HG03159 (cell line): ENCODE data around the gene SUN5.

ENCODE experiments used
- ATAC-seq: cut with Tn5 transposase; IDR thresholded peaks from one replicate; pipeline ENCODE4 v1.9.1; 2021; ENCODE audit warnings: mild to moderate bottlenecking, moderate library complexity; ENCODE audit not compliant: unreplicated experiment

The SUN5 gene

GRCh38 chr20:32995802-32996201 is 8.4 kb downstream of the SUN5 start:
- no peak for ATAC-seq

- no peak for ATAC-seq
Observed at GRCh38 chr20:32993496-32994050, 10.7 kb downstream of the SUN5 start.

GRCh38 chr20:32991792-32992641 is 12.2 kb downstream of the SUN5 start:
- ATAC-seq: no peak

- ATAC-seq: no peak
Observed at GRCh38 chr20:32991383-32991782, 12.8 kb downstream of the SUN5 start.

GRCh38 chr20:32990426-32990825 is 13.8 kb downstream of the SUN5 start:
- no peak for ATAC-seq

GRCh38 chr20:32989507-32990283 is 14.5 kb downstream of the SUN5 start:
- ATAC-seq: no peak

- ATAC-seq: no peak
Observed at GRCh38 chr20:32988008-32988407, 16.2 kb downstream of the SUN5 start.

- ATAC-seq: no peak
Observed at GRCh38 chr20:32987044-32987825, 17.0 kb downstream of the SUN5 start.

- ATAC-seq: no peak
Observed at GRCh38 chr20:32986331-32986966, 17.8 kb downstream of the SUN5 start.

- ATAC-seq: no peak
Observed at GRCh38 chr20:32985596-32985995, 18.6 kb downstream of the SUN5 start.

- no peak for ATAC-seq
Observed at GRCh38 chr20:32984631-32985354, 19.4 kb downstream of the SUN5 start.

- no peak for ATAC-seq
Observed at GRCh38 chr20:32984196-32984595, 20.0 kb downstream of the SUN5 start.

GRCh38 chr20:32983459-32984112 is 20.6 kb downstream of the SUN5 start:
- ATAC-seq: no peak

GRCh38 chr20:32982617-32983458 is 21.4 kb downstream of the SUN5 start:
- ATAC-seq: no peak

- no peak for ATAC-seq
Observed at GRCh38 chr20:32980990-32981389, 23.2 kb downstream of the SUN5 start.

- ATAC-seq: no peak
Observed at GRCh38 chr20:32980131-32980941, 23.9 kb downstream of the SUN5 start.

GRCh38 chr20:32979201-32979998 is 24.8 kb downstream of the SUN5 start:
- ATAC-seq: no peak
